HG03457 (cell line): ENCODE data around the gene NDUFA7.
"Not testable (repeated sequence)": the region's sequence is repeated elsewhere in the genome, so short reads cannot be mapped to it uniquely, and the experiment has no call there.

Experiments
- ATAC-seq: cut with Tn5 transposase; IDR thresholded peaks from one replicate; pipeline ENCODE4 v1.9.1; 2021; ENCODE audit warnings: moderate number of reproducible peaks; ENCODE audit not compliant: unreplicated experiment

The NDUFA7 gene

GRCh38 chr19:8320564-8321066 is 560 bp downstream of the NDUFA7 start:
- no peak for ATAC-seq

- no peak for ATAC-seq
These were observed 1.2 kb downstream of the NDUFA7 start for GRCh38 chr19:8319807-8320520.

- ATAC-seq = not testable (repeated sequence)
These were observed 2.3 kb downstream of the NDUFA7 start for GRCh38 chr19:8318835-8319234.

- ATAC-seq = no peak
These were observed 4.6 kb downstream of the NDUFA7 start for GRCh38 chr19:8316351-8317125.

- not testable (repeated sequence) for ATAC-seq
These were observed 6.1 kb downstream of the NDUFA7 start for GRCh38 chr19:8314981-8315640.

DNA sequence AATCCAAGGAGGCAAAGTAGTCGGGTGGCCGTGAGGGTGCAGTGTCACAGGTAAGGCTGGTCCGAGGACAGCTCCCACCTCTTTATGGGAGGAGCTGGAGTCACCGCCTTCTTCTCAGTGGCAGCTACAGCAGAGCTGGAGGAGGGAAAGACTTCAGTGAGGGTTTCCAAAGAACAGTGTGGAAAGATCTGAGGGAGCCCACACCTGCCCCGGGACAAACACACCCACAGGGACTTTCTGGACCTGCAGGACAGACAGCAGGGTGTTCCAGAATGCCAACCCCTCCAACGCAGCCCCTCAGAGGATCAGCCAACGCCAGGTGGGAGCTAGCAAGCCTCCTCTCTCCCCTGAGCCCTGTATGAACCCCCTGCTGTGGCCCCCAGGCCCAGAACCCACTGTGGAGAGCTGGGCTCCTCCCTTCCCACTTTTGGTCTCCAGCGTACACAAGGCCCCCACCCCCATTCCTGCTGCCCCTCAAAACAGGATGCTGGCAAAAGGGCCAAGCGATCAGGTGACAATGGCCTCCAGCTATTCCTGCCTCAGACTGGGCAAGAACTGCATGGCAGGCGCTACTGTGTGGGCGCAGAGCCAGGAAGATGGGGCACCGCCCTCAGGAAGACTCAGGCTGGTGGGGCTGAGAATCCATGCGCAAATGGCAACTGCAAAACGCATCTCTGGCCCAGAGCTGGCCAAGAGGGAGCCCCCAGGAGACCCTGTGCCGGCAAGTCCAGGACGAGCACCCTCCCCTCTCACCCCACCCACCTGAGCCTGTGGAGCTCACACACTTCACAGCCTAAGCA is 9.5 kb downstream of the NDUFA7 start:
- ATAC-seq = no peak

DNA sequence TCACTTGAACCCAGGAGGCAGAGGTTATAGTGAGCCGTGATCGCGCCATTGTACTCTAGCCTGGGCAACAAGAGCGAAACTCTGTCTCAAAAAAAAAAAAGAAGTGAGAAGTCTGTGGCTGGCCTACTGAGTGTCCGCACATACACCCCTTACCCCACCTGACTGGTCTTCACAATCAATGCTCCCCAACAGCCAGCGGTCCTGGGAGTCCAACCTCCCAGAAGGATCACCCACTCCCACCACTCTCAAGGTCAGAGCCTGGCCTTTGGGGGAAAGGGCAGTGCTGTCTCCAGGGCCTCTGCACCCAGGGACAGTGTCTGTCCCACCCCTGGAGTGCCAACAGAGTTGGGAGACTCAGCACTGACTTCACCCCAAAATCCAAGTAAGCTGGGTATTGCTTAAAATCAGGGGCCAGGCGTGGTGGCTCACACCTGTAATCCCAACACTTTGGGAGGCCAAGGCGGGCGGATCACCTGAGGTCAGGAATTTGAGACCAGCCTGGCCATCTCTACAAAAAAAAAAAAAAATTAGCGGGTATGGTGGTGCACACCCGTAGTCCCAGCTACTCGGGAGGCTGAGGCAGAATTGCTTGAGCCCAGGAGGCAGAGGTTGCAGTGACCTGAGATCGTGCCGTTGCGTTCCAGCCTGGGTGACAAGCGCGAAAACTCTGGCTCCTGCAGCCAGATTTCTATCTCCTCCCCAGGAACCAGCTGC is 10.7 kb downstream of the NDUFA7 start:
- no peak for ATAC-seq

GRCh38 chr19:8308891-8309291 is 12.3 kb downstream of the NDUFA7 start:
- ATAC-seq = no peak

- peak; percentile 50 for ATAC-seq
These were observed 13.0 kb downstream of the NDUFA7 start, which contains the start of gene CD320 for GRCh38 chr19:8307965-8308866. CD320 (minus strand) TSS chr19:8308358; CDS start chr19:8308290, 68 bp downstream.

- no peak for ATAC-seq
These were observed 13.7 kb downstream of the NDUFA7 start for GRCh38 chr19:8307400-8307964.

DNA sequence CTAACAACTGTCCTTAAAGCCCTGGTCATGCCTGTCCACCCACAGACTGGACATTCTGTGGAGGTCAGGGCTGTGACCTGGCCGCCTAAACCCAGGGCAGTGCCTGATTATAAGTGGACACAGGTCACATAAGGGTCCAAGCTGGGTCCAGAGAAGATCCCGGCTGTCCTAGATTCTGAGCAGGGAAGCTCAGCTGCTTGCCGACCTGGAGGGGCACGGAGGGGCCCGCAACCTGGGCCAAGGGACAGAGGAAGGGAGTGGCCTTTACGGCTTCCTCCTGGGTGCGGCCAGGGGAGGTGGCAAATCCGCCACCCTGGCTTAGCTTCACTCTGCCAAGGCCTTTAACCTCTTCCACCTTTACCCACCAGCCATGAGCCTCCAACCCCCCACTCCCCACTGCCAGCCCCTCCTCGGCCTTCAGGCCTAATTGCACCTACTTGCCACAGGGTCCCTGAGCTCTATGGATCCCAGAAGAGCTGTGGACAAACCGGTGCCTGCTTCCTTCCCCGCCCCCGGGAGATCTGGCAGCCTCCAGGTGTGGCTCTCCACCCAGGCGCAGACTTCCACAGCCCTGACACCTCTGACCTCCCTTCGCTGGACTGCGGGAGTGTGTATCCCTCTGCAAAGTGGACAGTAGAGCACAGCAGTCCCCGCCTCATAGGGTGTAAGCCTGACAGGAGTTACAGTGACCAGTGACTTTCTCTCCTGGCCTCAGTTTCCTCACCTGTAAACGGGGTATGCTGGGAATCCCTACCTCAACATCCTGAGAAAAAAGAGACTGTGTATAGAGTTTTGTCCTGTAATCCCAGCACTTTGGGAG is 14.7 kb downstream of the NDUFA7 start:
- ATAC-seq = no peak

DNA sequence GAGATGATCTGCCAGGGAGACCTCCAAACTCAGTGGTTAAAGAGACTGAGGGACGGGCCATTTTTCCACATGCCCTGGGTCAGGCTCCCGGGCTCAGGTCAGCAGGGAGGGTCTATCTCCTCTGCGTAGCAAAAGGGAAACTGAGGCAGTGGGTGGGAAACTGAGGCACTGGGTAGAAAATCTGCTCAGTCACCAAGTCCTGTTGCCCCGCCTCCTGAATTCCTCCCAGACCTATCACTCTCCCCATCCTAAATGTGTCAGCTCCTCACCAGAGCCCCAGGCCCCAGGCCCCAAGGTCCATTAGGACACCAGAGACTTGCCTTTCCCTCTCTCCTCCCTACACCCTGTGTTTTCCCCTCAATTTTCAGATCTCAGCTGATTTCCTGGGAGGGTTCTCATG is 15.4 kb downstream of the NDUFA7 start:
- no peak for ATAC-seq

DNA sequence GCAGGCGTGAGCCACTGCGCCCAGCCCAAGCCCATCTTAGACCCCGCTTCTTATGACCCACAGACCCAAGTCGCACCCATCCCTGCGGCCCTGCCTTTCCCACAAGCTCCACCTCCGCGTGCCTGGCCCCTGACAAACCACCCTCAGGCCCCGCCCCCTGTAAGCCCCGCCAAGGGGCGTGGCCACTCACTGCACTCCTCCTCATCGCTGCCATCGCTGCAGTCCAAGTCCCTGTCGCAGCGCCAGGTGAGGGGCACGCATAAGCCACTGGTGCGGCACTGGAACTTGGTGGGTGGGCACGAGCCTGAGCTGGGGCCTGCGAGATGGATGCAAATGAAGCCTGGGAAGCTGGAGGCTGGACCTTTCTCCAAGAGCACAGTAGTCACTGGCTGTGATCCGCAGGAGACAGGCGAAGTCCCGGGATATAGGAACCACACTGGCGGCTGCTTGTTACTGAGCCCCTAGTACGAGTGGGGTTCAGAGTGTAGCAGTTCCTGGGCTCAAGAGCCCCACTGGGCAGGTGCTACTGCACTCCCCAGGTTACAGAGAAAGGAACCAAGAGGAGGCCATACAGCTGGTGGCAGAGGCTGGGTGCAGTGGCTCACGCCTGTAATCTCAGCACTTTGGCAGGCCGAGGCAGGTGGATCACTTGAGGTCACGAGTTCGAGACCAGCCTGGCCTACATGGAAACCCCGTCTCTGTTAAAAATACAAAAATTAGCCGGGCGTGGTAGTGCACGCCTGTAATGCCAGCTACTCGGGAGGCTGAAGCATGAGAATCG is 16.1 kb downstream of the NDUFA7 start:
- ATAC-seq = no peak

- no peak for ATAC-seq
These were observed 18.4 kb downstream of the NDUFA7 start for GRCh38 chr19:8302734-8303133.

DNA sequence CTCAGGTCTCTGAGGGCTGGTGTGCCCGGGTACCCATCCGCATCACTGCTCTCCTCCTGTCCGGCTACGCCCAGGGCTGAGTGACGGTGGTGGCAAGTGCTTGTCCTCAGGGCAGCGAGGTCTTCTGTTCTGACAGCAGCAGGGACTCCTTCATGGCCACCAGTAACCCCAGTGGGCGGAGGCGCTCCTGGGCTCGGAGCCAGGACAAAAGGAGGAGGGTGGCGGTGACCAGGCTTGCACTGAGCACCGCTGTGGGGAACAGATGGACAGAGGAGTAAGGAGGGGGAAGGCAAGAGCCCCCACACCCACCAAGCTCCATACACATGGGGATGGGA is 18.9 kb downstream of the NDUFA7 start:
- ATAC-seq = no peak

DNA sequence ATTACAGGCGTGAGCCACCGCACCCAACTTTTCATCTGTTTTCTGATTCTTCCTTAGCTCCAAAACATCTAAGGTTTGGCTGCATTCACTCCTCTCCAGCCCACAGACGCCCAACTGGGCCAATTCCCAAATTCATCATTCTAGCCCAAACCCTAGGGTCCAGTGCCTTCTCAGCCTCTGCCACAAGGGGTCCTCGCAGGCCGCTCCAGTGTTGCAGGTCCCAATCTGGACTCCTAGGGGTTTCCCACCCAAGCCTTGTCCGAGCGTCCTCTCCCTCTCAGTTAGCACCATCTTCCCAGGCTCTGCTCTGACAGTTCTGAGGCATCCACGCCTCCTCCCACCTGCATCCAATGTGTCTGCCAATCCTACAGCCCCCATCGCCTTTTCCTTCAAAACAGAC is 29.8 kb downstream of the NDUFA7 start:
- not testable (repeated sequence) for ATAC-seq

DNA sequence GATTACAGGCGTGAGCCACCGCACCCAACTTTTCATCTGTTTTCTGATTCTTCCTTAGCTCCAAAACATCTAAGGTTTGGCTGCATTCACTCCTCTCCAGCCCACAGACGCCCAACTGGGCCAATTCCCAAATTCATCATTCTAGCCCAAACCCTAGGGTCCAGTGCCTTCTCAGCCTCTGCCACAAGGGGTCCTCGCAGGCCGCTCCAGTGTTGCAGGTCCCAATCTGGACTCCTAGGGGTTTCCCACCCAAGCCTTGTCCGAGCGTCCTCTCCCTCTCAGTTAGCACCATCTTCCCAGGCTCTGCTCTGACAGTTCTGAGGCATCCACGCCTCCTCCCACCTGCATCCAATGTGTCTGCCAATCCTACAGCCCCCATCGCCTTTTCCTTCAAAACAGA is 44.7 kb downstream of the NDUFA7 start:
- not testable (repeated sequence) for ATAC-seq
